K562 treated with DMSO at 1 percent for 4 hours (cell line): Measurements from ENCODE around the gene JPT1. TPM values are rescaled to one million over a fixed set of nuclear protein-coding genes. Genes with fewer than 3 reads are reported as not detected.

Source experiments
- total RNA-seq: library from RNA; unstranded; fragments of 300-600 nt; gene quantifications from 2 replicates; pipeline ENCODE4 v1.2.3, GENCODE V29; 2022; ENCODE audit not compliant: insufficient read depth

JPT1 gene, protein sequence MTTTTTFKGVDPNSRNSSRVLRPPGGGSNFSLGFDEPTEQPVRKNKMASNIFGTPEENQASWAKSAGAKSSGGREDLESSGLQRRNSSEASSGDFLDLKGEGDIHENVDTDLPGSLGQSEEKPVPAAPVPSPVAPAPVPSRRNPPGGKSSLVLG
- total RNA-seq = 93.6 and 108 TPM in 2 replicates

DNA sequence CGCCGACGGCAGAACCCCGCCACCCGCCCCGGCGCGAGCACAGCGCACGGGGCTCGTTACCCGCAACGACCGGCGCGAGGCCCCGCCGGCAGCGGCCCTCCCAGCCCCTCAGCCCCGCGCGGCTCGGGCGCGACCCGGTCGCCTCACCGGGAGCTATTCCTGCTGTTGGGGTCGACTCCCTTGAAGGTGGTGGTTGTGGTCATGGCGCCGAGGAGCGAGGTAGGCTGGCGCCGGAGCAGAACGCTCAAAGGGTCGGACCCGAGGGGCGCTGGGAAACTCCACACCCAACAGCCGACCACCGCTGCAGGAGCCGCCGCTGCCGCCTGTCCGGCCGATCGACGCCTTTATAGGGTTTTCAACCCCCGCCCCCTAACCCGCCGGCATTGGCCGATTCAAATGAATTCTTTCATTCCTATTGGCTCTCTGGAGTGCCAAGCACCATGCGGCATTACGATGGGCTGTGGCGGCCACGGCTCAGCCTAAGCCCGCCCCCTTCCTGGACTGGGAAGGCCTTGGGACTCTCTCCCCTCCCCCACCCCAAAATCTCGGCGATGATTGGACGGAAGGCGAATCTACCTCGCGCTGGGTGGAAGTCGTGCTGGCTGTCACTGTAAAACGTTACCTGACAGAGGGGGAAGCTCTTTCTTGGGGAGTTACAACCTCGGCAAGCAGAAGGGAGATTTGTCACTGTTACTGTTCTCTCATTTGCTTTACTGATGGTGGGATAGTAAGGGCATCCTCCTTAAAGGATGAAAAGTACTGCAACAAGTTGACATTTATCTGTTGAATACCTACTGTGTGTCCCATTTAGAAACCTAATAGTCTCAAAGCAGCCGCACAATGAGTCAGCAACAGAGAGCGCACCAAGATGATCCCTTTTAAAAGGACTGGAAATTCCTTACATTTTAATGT is at the start of gene JPT1:
Gene JPT1, minus strand, starts transcription at position 318 of the 912 bp plus-strand sequence. Its CDS starts 115 bp downstream, at position 203.

DNA sequence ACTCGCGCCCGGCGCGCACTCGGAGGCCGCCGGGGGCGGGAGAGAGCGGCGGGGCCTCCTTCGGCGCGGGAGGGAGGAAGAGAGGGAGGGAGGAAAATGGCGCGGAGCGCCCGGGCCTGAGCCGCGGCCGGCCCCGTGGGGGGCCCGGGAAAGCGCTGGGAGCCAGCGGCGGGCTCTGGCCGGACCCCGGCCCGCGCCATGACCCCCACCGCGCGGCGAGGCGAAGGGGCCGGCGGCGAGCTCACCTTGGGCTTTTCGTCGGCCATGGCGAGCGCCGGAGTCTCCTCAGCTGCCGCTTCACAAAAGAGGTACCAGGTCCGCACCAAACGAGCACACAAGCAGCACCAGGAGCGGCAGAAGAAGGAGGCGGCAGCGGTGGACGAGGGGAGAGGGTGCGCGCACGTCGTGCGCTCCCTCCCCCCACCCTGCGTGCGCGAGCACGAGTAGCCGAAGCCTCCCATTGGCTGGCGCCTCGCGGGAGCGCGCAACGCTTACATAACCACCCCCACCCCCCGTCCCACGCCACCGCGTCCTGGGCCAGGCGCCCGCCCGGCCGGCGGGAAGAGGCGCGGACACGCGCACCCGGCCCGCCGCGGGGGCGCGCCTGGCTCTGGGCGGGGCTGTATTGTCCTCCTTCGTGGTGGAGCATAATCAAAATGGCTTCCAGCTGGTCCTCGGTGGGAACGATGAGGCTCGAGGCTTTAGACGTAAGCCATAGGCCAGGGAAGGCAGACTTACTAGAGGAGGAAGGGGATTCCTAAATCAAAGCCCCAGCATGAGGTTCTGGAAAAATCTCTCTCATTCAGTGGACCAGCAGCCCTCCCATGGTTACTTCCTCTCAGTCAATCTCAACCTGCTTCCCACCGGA is 28.5 kb upstream of the JPT1 start, which contains the start of gene SUMO2:
Gene SUMO2, minus strand, starts transcription at position 391 of the 868 bp plus-strand sequence. Its CDS starts 125 bp downstream, at position 266.

DNA sequence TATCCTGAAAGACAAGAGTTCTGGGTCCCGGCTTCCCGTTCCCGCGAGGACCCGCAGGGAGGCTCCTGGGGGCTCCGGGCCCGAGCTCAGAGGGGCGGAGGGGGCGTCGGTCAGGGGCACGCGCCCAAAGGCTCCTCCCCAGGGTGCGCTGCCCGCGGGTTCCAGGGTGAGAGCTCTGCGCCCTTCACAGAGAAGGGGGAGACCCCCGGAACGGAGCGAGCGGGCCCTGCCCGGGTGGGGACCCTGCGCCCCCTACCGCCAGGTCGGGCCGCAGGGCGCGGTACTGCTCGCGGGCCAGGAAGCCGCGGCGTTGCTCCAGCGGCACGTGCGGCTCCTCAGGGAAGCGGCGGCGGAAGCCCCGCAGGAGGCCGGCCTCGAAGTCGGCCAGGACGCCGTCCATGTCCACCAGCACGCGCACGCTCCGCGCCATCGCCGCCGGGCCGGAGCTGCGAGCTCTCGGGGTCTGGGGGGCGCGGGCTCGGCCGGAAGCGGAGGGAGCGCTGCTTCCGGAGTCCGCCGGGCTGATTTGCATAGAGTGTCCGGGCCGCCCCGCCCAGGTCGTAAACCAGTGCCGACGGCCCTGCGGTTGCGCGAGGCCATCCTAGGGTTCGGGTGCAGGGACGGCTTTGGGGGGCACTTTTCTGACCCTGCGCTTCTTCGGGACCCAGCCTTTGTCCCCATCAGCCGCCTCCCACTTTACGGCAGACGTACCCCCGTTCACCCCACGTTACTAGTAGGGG is 22.9 kb downstream of the JPT1 start, which contains the start of gene NT5C:
Gene NT5C, minus strand, starts transcription at position 465 of the 740 bp plus-strand sequence. Its CDS starts 35 bp downstream, at position 430.

DNA sequence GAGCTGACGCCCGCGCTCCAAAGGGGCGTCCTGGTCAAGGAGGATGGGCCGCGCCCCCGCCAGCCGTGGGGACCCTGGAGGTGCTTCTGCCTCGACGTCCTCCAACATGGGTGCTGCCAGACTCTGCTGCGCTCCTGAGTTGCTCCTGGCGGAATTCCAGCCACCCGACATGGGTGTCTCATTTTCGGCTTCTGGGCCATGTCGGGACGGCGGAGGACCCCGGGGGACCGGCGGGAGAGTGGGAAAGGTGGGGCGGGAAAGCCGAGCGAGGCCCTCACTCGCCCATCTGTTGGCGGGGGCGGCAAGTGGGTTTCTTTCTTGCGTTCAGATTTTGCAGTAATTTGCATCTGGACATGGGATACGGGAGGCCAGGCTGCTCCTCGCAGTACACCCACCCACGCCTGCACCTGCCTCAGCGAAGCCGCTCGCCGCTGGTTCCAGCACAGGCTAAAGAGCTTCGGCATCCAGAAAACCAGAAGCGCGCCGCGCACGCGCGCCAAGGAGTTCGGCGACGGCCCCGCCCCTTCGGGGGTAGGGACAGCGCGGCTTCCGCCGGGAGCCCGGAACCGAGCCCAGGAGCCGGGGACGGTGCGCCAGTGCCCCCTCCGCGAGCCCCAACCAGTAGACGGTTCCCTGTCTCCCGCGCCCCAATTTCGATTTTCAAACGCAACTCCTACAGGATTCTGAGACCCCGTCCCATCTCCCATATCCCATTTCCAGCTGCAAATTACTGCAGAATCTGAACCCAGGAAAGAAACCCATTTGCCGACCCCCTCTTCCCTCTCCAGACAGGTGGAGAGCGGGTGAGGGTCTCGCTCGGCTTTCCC is 44.7 kb downstream of the JPT1 start, which contains the start of gene ARMC7:
Gene ARMC7, plus strand, starts transcription at position 563 of the 827 bp plus-strand sequence. CDS start 320 bp downstream, outside the sequence.

DNA sequence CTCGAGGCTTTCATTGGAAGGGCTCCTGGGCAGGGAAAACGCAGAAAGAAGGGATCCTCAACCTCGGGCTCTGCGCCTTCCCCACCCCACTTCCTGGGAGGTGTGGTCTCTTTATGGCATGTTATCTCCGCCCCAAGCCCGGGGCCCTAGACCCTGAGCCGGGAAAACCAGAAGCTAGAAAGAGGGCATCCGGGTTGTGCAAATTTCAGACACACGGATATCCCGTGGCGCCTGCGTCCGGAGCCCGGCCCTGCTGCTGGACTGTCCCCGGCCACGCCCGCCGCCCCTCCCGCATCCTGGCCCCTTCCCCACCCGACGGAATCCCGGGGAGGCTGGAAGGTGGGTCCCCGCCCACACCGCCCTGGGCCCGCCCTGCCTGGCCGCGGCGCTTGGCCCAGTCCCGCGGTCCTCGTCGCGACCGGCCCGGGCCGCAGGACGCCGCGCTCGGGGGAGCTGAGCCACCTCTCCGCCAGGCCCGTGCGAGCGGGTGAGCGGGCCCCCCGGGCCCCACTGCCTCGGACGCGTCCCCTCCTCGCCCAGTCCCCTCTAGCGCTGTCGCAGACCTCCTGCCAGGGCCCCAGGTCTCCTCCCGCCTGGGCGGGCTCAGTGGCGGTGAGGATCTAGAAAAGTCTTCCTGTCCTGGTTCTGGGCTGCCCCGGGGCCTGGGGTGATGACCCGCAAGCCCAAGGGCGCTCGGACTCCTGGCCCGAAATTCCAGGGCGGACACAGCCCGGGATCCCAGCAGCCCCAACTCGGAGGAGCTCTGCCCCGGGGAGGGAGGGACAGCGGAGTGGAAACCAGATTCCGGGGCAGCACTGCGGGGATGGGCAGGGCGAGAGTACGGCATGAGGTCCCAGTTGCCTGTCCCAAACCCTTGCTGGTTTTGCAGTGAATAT is 66.5 kb downstream of the JPT1 start, which contains the start of gene SLC16A5:
Gene SLC16A5, plus strand, starts transcription at position 397 of the 896 bp plus-strand sequence. CDS start 5,683 bp downstream, outside the sequence.

Other genes starting within 250 kb of the JPT1 start
- gene USH1G, start 231.3 kb downstream of the JPT1 start, total RNA-seq = 0.33 and 0.47 TPM in 2 replicates
- 0.40 TPM in 1 of 2 replicates, not detected in the other for gene OTOP2, start 230.2 kb downstream of the JPT1 start, total RNA-seq
- not detected in 2 replicates for gene OTOP3, start 218.6 kb downstream of the JPT1 start, total RNA-seq
- gene HID1, start 181.8 kb downstream of the JPT1 start, total RNA-seq = 3.9 and 9.1 TPM in 2 replicates
- gene CDR2L, start 166.9 kb downstream of the JPT1 start, total RNA-seq = 13.3 and 19.2 TPM in 2 replicates
- gene MRPL58, start 141.8 kb downstream of the JPT1 start, total RNA-seq = 54.4 and 62.3 TPM in 2 replicates
- gene ATP5PD, start 107.5 kb downstream of the JPT1 start, total RNA-seq = 428 and 454 TPM in 2 replicates
- 27.3 and 29.3 TPM in 2 replicates for gene KCTD2, start 107.3 kb downstream of the JPT1 start, total RNA-seq
- gene SLC16A5, start 66.6 kb downstream of the JPT1 start, total RNA-seq = 2.7 and 7.1 TPM in 2 replicates
- 26.8 and 34.7 TPM in 2 replicates for gene ARMC7, start 44.5 kb downstream of the JPT1 start, total RNA-seq
- gene NT5C, start 22.8 kb downstream of the JPT1 start, total RNA-seq = 52.2 and 76.2 TPM in 2 replicates
- gene SUMO2, start 28.4 kb upstream of the JPT1 start, total RNA-seq = 141 and 150 TPM in 2 replicates
- 51.6 and 61.5 TPM in 2 replicates for gene NUP85, start 51.2 kb upstream of the JPT1 start, total RNA-seq
- 39.6 and 59.9 TPM in 2 replicates for gene GGA3, start 107.1 kb upstream of the JPT1 start, total RNA-seq
- gene MRPS7, start 107.4 kb upstream of the JPT1 start, total RNA-seq = 55.5 and 57.3 TPM in 2 replicates
- gene MIF4GD, start 116.7 kb upstream of the JPT1 start, total RNA-seq = 48.9 and 50.6 TPM in 2 replicates
- gene SLC25A19, start 134.9 kb upstream of the JPT1 start, total RNA-seq = 34.1 and 39.9 TPM in 2 replicates